DOHH2 (cell line): ENCODE results near the gene DNAJC15.

Source experiments
- H3F3A ChIP-seq: fragments of 200-600 bp; sonication (generic), shearing (Covaris generic); 2 replicates; pipeline ENCODE4 v1.6.0; 2016; ENCODE audit warnings: antibody characterized with exemption, mild to moderate bottlenecking; ENCODE audit not compliant: control insufficient read depth, insufficient read depth
- H3K27ac ChIP-seq: fragments of 200-600 bp; sonication (generic); 2 replicates; pipeline ENCODE4 v1.5.1; 2014; ENCODE audit warnings: low read depth, mild to moderate bottlenecking, low read length, moderate library complexity
- H3K27me3 ChIP-seq: fragments of 200-600 bp; sonication (generic); 2 replicates; pipeline ENCODE4 v1.6.1; 2014; ENCODE audit warnings: mild to moderate bottlenecking, low read length, mixed read lengths; ENCODE audit not compliant: control insufficient read depth
- H3K36me3 ChIP-seq: fragments of 200-600 bp; sonication (generic); 2 replicates; pipeline ENCODE4 v1.6.1; 2014; ENCODE audit warnings: mild to moderate bottlenecking, low read length, moderate library complexity, mixed read lengths; ENCODE audit not compliant: control insufficient read depth
- H3K4me1 ChIP-seq: fragments of 200-600 bp; sonication (generic); 2 replicates; pipeline ENCODE4 v1.6.1; 2014; ENCODE audit warnings: mild to moderate bottlenecking, low read length, mixed read lengths; ENCODE audit not compliant: control insufficient read depth
- H3K4me2 ChIP-seq: fragments of 200-600 bp; sonication (generic); 2 replicates; pipeline ENCODE4 v1.6.0; 2014; ENCODE audit warnings: mild to moderate bottlenecking, low read length, moderate library complexity
- H3K4me3 ChIP-seq: fragments of 200-600 bp; sonication (generic); 2 replicates; pipeline ENCODE4 v1.5.1; 2014; ENCODE audit warnings: mild to moderate bottlenecking, low read length, mixed read lengths
- H3K79me2 ChIP-seq: fragments of 200-600 bp; sonication (generic); 2 replicates; pipeline ENCODE4 v1.6.1; 2014; ENCODE audit warnings: mild to moderate bottlenecking, low read length, mixed read lengths; ENCODE audit not compliant: control insufficient read depth
- H3K9me2 ChIP-seq: fragments of 200-600 bp; sonication (generic); replicated peaks from 2 replicates; pipeline ENCODE4 v1.6.1; 2014; ENCODE audit warnings: mild to moderate bottlenecking, low read length, mixed read lengths; ENCODE audit not compliant: control insufficient read depth
- H3K9me3 ChIP-seq: fragments of 200-600 bp; sonication (generic); 2 replicates; pipeline ENCODE4 v1.6.1; 2014; ENCODE audit warnings: antibody characterized with exemption, low read length, mixed read lengths; ENCODE audit not compliant: control insufficient read depth, insufficient read depth
- H4K20me1 ChIP-seq: fragments of 200-600 bp; sonication (generic); 2 replicates; pipeline ENCODE4 v1.6.0; 2014; ENCODE audit warnings: low read depth, mild to moderate bottlenecking, antibody characterized with exemption, low read length, moderate library complexity; ENCODE audit not compliant: control insufficient read depth, insufficient read depth
- CTCF ChIP-seq: fragments of 200-600 bp; sonication (generic); IDR thresholded peaks from one replicate; pipeline ENCODE4 v1.5.1; 2014; ENCODE audit warnings: antibody characterized with exemption, mild to moderate bottlenecking, low read depth, low read length; ENCODE audit not compliant: poor library complexity, severe bottlenecking
- EZH2phosphoT487 ChIP-seq: fragments of 200-600 bp; sonication (generic); IDR thresholded peaks from 2 replicates; pipeline ENCODE4 v1.6.1; 2017; ENCODE audit warnings: borderline replicate concordance, mild to moderate bottlenecking, antibody characterized with exemption, low read length, moderate library complexity, mixed read lengths

Gene DNAJC15

GRCh38 chr13:43077906-43078305 lies 54.5 kb downstream of the DNAJC15 start:
- no peak overlapping the region for H3K4me3 ChIP-seq
- no peaks in the 10 kb centered on the region for H3K9me3 ChIP-seq
- H3F3A ChIP-seq, result no peaks in the 10 kb centered on the region
- peaks cover 37% of the 10 kb centered on the region for H3K79me2 ChIP-seq
- H3K4me1 ChIP-seq, result peaks cover 32% of the 10 kb centered on the region
- H3K27me3 ChIP-seq, result no peaks in the 10 kb centered on the region
- H3K4me2 ChIP-seq, result no peak overlapping the region
- TF ChIP-seq CTCF (no peak), EZH2phosphoT487 (no peak)
- H3K36me3 ChIP-seq, result peaks cover 28% of the 10 kb centered on the region
- no peaks in the 10 kb centered on the region for H4K20me1 ChIP-seq
- no peaks in the 10 kb centered on the region for H3K9me2 ChIP-seq
- no peak overlapping the region for H3K27ac ChIP-seq

- Histone ChIP-seq H3K27me3 (no peaks in the 10 kb centered on the region), H3K4me2 (no peak overlapping the region), H3K79me2 (peaks cover 32% of the 10 kb centered on the region), H3K9me3 (no peaks in the 10 kb centered on the region), H3K9me2 (no peaks in the 10 kb centered on the region), H3K27ac (no peak overlapping the region), H3K4me3 (no peak overlapping the region), H3K4me1 (peaks cover 33% of the 10 kb centered on the region), H3K36me3 (peaks cover 28% of the 10 kb centered on the region), H4K20me1 (no peaks in the 10 kb centered on the region), H3F3A (no peaks in the 10 kb centered on the region)
- TF ChIP-seq CTCF (no peak), EZH2phosphoT487 (no peak)
These were observed 55.0 kb downstream of the DNAJC15 start for GRCh38 chr13:43078399-43078798.

- Histone ChIP-seq H3K4me2 (no peak overlapping the region), H3K4me1 (peaks cover 44% of the 10 kb centered on the region), H3K27ac (no peak overlapping the region), H3K9me3 (no peaks in the 10 kb centered on the region), H3K9me2 (no peaks in the 10 kb centered on the region), H3K79me2 (peaks cover 32% of the 10 kb centered on the region), H4K20me1 (no peaks in the 10 kb centered on the region), H3K27me3 (no peaks in the 10 kb centered on the region), H3K36me3 (peaks cover 28% of the 10 kb centered on the region), H3F3A (no peaks in the 10 kb centered on the region), H3K4me3 (no peak overlapping the region)
- TF ChIP-seq CTCF (no peak), EZH2phosphoT487 (no peak)
These were observed 56.1 kb downstream of the DNAJC15 start for GRCh38 chr13:43079392-43079931.

GRCh38 chr13:43080199-43080598 lies 56.8 kb downstream of the DNAJC15 start:
- Histone ChIP-seq H3K4me3 (no peak overlapping the region), H4K20me1 (no peaks in the 10 kb centered on the region)

More at GRCh38 chr13:43080199-43080598, 56.8 kb downstream of the DNAJC15 start:
- H3K4me1 ChIP-seq, result peaks cover 44% of the 10 kb centered on the region
- no peak for TF ChIP-seq EZH2phosphoT487
- TF ChIP-seq CTCF, result no peak
- no peak overlapping the region for H3K27ac ChIP-seq
- H3K79me2 ChIP-seq, result peaks cover 24% of the 10 kb centered on the region
- no peaks in the 10 kb centered on the region for H3F3A ChIP-seq
- H3K36me3 ChIP-seq, result peaks cover 29% of the 10 kb centered on the region
- no peaks in the 10 kb centered on the region for H3K9me3 ChIP-seq
- no peaks in the 10 kb centered on the region for H3K27me3 ChIP-seq
- no peaks in the 10 kb centered on the region for H3K9me2 ChIP-seq
- no peak overlapping the region for H3K4me2 ChIP-seq
